Astrocyte (in vitro differentiated cells and primary cell): ENCODE measurements around the gene F12. TPM values are rescaled to one million over a fixed set of nuclear protein-coding genes. Genes with fewer than 3 reads are reported as not detected.
A peak's percentile ranks its signal among the peaks of the same experiment; 100 is the strongest.

Source experiments
- DNase-seq: peaks from one replicate; pipeline ENCODE4 v3.0.0-alpha.2; 2010; ENCODE audit warnings: low read depth
- FAIRE-seq: peaks from 2 replicates; lab custom pipeline; 2011; peaks lifted over from hg19 to GRCh38; lab: Jason Lieb, UNC
- H2AFZ ChIP-seq: 2 replicates; pipeline ENCODE4 v1.6.0; 2012; ENCODE audit warnings: low read depth, low read length, inconsistent platforms
- H3K27ac ChIP-seq: 2 replicates; pipeline ENCODE4 v1.5.1; 2011; ENCODE audit warnings: low read depth, low read length, inconsistent platforms
- H3K27me3 ChIP-seq: 2 replicates; pipeline ENCODE4 v1.6.0; 2011; ENCODE audit warnings: low read length, inconsistent platforms; ENCODE audit not compliant: insufficient read depth
- H3K36me3 ChIP-seq: 2 replicates; pipeline ENCODE4 v1.5.1; 2011; ENCODE audit warnings: low read length, inconsistent platforms; ENCODE audit not compliant: insufficient read depth
- H3K4me1 ChIP-seq: 2 replicates; pipeline ENCODE4 v1.5.1; 2011; ENCODE audit warnings: low read length, inconsistent platforms; ENCODE audit not compliant: insufficient read depth
- H3K4me2 ChIP-seq: 2 replicates; pipeline ENCODE4 v1.6.0; 2012; ENCODE audit warnings: low read length, inconsistent platforms
- H3K4me3 ChIP-seq: 2 replicates; pipeline ENCODE4 v1.5.1; 2011; ENCODE audit warnings: low read depth, mild to moderate bottlenecking, low read length, inconsistent platforms; ENCODE audit not compliant: insufficient read depth
- H3K79me2 ChIP-seq: 2 replicates; pipeline ENCODE4 v1.6.0; 2012; ENCODE audit warnings: mild to moderate bottlenecking, low read length, inconsistent platforms; ENCODE audit not compliant: insufficient read depth
- H3K9ac ChIP-seq: 2 replicates; pipeline ENCODE4 v1.6.0; 2012; ENCODE audit warnings: mild to moderate bottlenecking, low read length, inconsistent platforms
- H3K9me3 ChIP-seq: 2 replicates; pipeline ENCODE4 v1.5.1; 2012; ENCODE audit warnings: low read depth, mild to moderate bottlenecking, low read length, inconsistent platforms; ENCODE audit not compliant: insufficient read depth
- H4K20me1 ChIP-seq: 2 replicates; pipeline ENCODE4 v1.6.0; 2012; ENCODE audit warnings: low read length, inconsistent platforms; ENCODE audit not compliant: insufficient read depth
- H3K27ac Mint-ChIP-seq: one replicate; pipeline ENCODE4 v1.8.0; 2021; ENCODE audit warnings: mild to moderate bottlenecking, mixed read lengths; ENCODE audit not compliant: unreplicated experiment
- H3K27me3 Mint-ChIP-seq: one replicate; pipeline ENCODE4 v1.8.0; 2021; ENCODE audit warnings: low read depth, mixed read lengths; ENCODE audit not compliant: unreplicated experiment
- H3K36me3 Mint-ChIP-seq: one replicate; pipeline ENCODE4 v1.8.0; 2021; ENCODE audit warnings: low read depth, mixed read lengths; ENCODE audit not compliant: unreplicated experiment
- H3K4me1 Mint-ChIP-seq: one replicate; pipeline ENCODE4 v1.8.0; 2021; ENCODE audit warnings: low read depth, mixed read lengths; ENCODE audit not compliant: unreplicated experiment
- H3K4me3 Mint-ChIP-seq: one replicate; pipeline ENCODE4 v1.8.0; 2021; ENCODE audit warnings: mild to moderate bottlenecking, moderate library complexity, mixed read lengths; ENCODE audit not compliant: unreplicated experiment
- H3K9me3 Mint-ChIP-seq: one replicate; pipeline ENCODE4 v1.8.0; 2021; ENCODE audit warnings: mild to moderate bottlenecking, mixed read lengths; ENCODE audit not compliant: unreplicated experiment
- EZH2 ChIP-seq: IDR thresholded peaks from 2 replicates; pipeline ENCODE4 v1.6.1; 2012; ENCODE audit warnings: mild to moderate bottlenecking, low read length, inconsistent platforms; ENCODE audit not compliant: insufficient read depth
- total RNA-seq: library from RNA; stranded (reverse); gene quantifications from 2 replicates; pipeline ENCODE4 v1.2.1, GENCODE V29; 2021
- TF ChIP-seq, protein P1 (sequence below): IDR thresholded peaks from 2 replicates; pipeline ENCODE4 v1.5.1; 2011; ENCODE audit warnings: low read depth, mild to moderate bottlenecking, inconsistent platforms, low read length, moderate library complexity; ENCODE audit not compliant: insufficient read depth

Gene F12
- total RNA-seq, 1 donor from 2014 or later: 3.0 TPM

DNA sequence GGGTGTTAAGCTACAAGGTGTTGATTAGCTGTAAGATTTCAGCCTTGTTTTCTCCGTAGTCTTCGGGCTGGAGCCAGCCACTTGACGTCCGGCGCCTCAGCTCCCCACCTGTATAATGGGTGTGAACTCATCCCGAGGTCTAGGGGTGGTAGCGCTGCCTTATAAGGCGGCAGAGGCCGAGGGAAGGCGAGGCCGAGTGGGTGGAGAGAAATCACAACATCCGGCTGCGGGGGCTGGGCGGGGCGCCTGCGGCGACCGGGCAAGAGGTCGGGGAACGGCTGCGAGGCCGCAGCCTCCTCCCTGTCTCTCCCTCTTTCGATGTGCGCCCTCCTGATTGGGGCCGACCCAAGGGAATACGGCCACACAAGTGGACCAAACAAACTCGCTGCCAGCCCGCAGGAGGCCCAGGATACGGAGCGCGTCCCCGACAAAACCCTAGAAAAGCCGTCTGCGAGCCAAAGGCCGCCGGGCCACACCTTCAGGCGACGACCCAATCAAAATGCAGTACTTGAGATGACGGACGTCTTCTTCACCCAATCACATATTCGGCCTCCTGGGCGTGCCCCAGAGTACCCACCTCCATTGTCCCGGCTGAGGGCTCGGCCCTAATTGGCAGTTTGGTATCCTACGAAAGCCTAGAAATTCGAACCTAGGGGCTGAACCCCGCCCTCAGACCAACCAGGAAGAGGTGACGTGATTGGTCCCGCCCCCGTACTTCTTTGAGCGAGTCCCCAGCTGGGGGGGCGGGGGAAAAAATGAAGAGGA lies 16.6 kb upstream of the F12 start:
- H3K4me1 ChIP-seq: peaks cover 13% of the 10 kb centered on the region
- peak overlapping the region; percentile 71 for H3K27ac ChIP-seq
- FAIRE-seq (no peak), DNase-seq (peak; percentile 100)
- peak overlapping the region; percentile 60 for H3K4me3 ChIP-seq
- peak overlapping the region; percentile 74 for H3K9ac ChIP-seq
- H3K9me3 ChIP-seq: no peaks in the 10 kb centered on the region
- Mint-ChIP-seq H3K4me1 (peaks cover 9% of the 10 kb centered on the region), H3K27ac (peak overlapping the region; percentile 96), H3K36me3 (peaks cover 5% of the 10 kb centered on the region), H3K9me3 (no peaks in the 10 kb centered on the region), H3K4me3 (peak overlapping the region; percentile 92), H3K27me3 (peaks cover 8% of the 10 kb centered on the region)
- no peaks in the 10 kb centered on the region for H3K36me3 ChIP-seq
- H3K79me2 ChIP-seq: peaks cover 38% of the 10 kb centered on the region
- no peak for TF ChIP-seq EZH2
- H4K20me1 ChIP-seq: peaks cover 38% of the 10 kb centered on the region
- peak overlapping the region; percentile 81 for H3K4me2 ChIP-seq
- H2AFZ ChIP-seq: peak overlapping the region; percentile 79
- no peaks in the 10 kb centered on the region for H3K27me3 ChIP-seq

DNA sequence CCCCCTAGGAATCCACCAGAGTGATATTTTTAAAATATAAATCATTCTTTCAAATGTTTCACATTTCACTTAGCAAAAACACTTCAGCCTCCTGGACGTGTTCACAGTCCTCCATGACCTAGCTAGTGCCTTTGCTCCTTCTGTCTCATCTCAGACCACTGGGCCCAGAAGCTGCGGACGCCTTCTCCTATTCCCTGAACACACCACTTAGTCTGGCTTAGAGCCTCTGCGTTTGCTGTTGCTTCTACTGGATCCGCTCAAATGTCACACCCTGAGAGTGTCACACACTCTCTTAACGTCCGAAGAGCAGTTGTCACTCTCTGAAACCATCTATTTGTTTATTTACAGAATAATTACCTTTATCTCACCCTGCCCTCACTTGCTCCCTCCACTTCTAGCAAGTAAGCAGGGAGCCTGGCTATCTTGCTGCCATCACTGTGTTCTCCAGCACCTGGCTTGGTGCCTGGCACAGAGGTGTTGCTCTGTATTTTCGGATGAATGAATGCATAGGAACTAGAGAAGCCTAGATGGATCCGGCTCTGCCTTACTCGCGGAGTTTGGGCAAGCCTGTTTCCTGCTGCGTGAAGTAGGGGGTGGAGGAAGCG lies 15.9 kb upstream of the F12 start:
- Histone ChIP-seq H2AFZ (peak overlapping the region; percentile 79), H3K9ac (peak overlapping the region; percentile 74), H3K79me2 (peaks cover 35% of the 10 kb centered on the region), H3K27me3 (no peaks in the 10 kb centered on the region), H3K4me2 (peak overlapping the region; percentile 81), H3K27ac (peak overlapping the region; percentile 71), H3K36me3 (no peaks in the 10 kb centered on the region), H4K20me1 (peaks cover 32% of the 10 kb centered on the region), H3K4me3 (peak overlapping the region; percentile 60), H3K9me3 (no peaks in the 10 kb centered on the region), H3K4me1 (peaks cover 13% of the 10 kb centered on the region)
- Mint-ChIP-seq H3K36me3 (peaks cover 4% of the 10 kb centered on the region), H3K4me1 (peaks cover 10% of the 10 kb centered on the region), H3K27ac (peak overlapping the region; percentile 96), H3K27me3 (peaks cover 11% of the 10 kb centered on the region), H3K4me3 (peak overlapping the region; percentile 92), H3K9me3 (no peaks in the 10 kb centered on the region)
- TF ChIP-seq, protein P1, sequence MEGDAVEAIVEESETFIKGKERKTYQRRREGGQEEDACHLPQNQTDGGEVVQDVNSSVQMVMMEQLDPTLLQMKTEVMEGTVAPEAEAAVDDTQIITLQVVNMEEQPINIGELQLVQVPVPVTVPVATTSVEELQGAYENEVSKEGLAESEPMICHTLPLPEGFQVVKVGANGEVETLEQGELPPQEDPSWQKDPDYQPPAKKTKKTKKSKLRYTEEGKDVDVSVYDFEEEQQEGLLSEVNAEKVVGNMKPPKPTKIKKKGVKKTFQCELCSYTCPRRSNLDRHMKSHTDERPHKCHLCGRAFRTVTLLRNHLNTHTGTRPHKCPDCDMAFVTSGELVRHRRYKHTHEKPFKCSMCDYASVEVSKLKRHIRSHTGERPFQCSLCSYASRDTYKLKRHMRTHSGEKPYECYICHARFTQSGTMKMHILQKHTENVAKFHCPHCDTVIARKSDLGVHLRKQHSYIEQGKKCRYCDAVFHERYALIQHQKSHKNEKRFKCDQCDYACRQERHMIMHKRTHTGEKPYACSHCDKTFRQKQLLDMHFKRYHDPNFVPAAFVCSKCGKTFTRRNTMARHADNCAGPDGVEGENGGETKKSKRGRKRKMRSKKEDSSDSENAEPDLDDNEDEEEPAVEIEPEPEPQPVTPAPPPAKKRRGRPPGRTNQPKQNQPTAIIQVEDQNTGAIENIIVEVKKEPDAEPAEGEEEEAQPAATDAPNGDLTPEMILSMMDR: no peak
- TF ChIP-seq EZH2: no peak
- FAIRE-seq (no peak), DNase-seq (no peak)

DNA sequence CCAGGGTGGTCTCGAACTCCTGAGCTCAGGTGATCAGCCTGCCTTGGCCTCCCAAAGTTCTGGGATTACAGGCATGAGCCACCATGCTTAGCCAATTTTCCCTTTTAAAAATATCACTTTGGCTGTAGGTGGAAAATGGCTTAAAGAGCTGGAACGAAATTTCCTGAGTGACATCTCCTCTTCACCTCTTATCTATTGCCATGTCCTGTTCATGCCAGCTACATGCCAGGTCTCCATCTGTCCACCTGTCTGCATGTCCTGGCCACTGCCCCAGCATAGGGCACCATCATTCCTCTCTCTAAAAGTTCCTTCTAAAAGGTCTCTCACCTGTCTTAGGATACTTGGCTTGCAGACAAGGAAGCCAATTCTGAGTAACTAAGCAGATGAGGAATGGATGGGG lies 14.3 kb upstream of the F12 start:
- H3K79me2 ChIP-seq: peaks cover 20% of the 10 kb centered on the region
- H3K9ac ChIP-seq: no peak overlapping the region
- H3K4me3 ChIP-seq: no peak overlapping the region
- H3K4me1 Mint-ChIP-seq: peaks cover 2% of the 10 kb centered on the region
- no peak overlapping the region for H3K4me3 Mint-ChIP-seq
- H3K27ac Mint-ChIP-seq: no peak overlapping the region
- FAIRE-seq: no peak
- DNase-seq: no peak
- no peaks in the 10 kb centered on the region for H3K36me3 ChIP-seq
- H3K36me3 Mint-ChIP-seq: peaks cover 2% of the 10 kb centered on the region
- H3K27me3 ChIP-seq: no peaks in the 10 kb centered on the region
- no peaks in the 10 kb centered on the region for H3K9me3 ChIP-seq
- TF ChIP-seq, protein P1: no peak
- no peak for TF ChIP-seq EZH2
- no peak overlapping the region for H3K27ac ChIP-seq
- no peak overlapping the region for H2AFZ ChIP-seq
- H3K9me3 Mint-ChIP-seq: no peaks in the 10 kb centered on the region
- H3K27me3 Mint-ChIP-seq: peaks cover 16% of the 10 kb centered on the region
- no peak overlapping the region for H3K4me2 ChIP-seq
- peaks cover 16% of the 10 kb centered on the region for H4K20me1 ChIP-seq
- H3K4me1 ChIP-seq: peaks cover 13% of the 10 kb centered on the region
